BJ (cell line): ENCODE results near the gene CD300LB. TPM values are rescaled to one million over a fixed set of nuclear protein-coding genes. Genes with fewer than 3 reads are reported as not detected.
A peak's percentile ranks its signal among the peaks of the same experiment; 100 is the strongest.

Experiments
- CTCF ChIA-PET: fragments of 350-600 bp; formaldehyde crosslinking; extraction: SDS; loops from one replicate; lab custom pipeline; 2021; ENCODE audit warnings: antibody characterized with exemption, inconsistent platforms; lab: Yijun Ruan, JAX
- POLR2A ChIA-PET: fragments of 300-600 bp; sonication (Branson Sonifier 250); formaldehyde crosslinking; extraction: SDS; loops from one replicate; lab custom pipeline; 2021; ENCODE audit warnings: antibody characterized with exemption; lab: Charles Lee
- DNase-seq: peaks from one replicate; pipeline ENCODE4 v3.0.0-alpha.2; 2011; ENCODE audit warnings: low read depth
- H3K27me3 ChIP-seq: 2 replicates; pipeline ENCODE4 v1.6.0; 2011; ENCODE audit warnings: low read length; ENCODE audit not compliant: control insufficient read depth, insufficient read depth
- H3K36me3 ChIP-seq: 2 replicates; pipeline ENCODE4 v1.5.1; 2011; ENCODE audit warnings: low read length; ENCODE audit not compliant: control insufficient read depth, insufficient read depth
- H3K4me3 ChIP-seq: 2 replicates; pipeline ENCODE4 v1.5.1; 2011; ENCODE audit warnings: low read depth, mild to moderate bottlenecking, control low read depth, low read length
- polyA plus RNA-seq: library from polyadenylated mRNA; depleted of rRNA; stranded (reverse); fragments of >200 nt; gene quantifications from 2 replicates; pipeline ENCODE4 v1.2.3, GENCODE V29; 2011
- TF ChIP-seq, protein P1 (sequence below): IDR thresholded peaks from 2 replicates; pipeline ENCODE4 v1.5.1; 2011; ENCODE audit warnings: low read depth, mild to moderate bottlenecking, control low read depth, inconsistent platforms, low read length, moderate library complexity; ENCODE audit not compliant: insufficient read depth

Gene CD300LB
- polyA plus RNA-seq, 1 experiment: not detected

DNA sequence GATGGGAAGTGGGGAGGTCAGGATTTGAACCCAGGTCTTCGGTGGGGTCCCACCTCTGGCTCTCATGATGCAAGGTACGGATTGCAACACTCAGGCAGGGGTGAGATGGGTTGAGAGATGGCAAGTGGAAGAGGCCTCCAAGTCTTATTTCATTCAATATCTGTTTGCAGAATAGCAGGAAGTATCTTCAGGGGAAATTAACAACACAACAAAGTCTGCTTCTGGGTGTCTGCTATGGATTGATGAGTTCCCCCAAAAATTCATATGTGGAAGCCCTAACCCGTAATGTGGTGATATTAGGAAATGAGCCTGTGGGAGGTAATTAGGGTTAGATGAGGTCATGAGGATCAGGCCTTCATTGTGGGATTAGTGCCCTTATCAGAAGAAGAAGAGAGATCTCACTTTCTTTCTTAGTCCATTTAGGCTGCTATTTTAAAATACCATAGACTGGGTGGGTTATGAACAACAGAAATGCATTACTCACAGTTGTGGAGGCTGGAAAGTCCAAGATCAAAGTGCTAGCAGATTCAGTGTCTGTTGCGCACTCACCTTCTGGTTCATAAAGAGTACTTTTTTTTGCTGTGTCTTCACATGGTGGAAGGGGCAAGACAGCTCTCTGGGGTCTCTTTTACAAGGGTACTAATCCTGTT is 40.5 kb upstream of the CD300LB start:
- Histone ChIP-seq H3K36me3 (no peaks in the 10 kb centered on the region), H3K27me3 (no peaks in the 10 kb centered on the region), H3K4me3 (no peak overlapping the region)
- CTCF ChIA-PET: no interaction called here
- DNase-seq: no peak
- TF ChIP-seq, protein P1, sequence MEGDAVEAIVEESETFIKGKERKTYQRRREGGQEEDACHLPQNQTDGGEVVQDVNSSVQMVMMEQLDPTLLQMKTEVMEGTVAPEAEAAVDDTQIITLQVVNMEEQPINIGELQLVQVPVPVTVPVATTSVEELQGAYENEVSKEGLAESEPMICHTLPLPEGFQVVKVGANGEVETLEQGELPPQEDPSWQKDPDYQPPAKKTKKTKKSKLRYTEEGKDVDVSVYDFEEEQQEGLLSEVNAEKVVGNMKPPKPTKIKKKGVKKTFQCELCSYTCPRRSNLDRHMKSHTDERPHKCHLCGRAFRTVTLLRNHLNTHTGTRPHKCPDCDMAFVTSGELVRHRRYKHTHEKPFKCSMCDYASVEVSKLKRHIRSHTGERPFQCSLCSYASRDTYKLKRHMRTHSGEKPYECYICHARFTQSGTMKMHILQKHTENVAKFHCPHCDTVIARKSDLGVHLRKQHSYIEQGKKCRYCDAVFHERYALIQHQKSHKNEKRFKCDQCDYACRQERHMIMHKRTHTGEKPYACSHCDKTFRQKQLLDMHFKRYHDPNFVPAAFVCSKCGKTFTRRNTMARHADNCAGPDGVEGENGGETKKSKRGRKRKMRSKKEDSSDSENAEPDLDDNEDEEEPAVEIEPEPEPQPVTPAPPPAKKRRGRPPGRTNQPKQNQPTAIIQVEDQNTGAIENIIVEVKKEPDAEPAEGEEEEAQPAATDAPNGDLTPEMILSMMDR: no peak
- POLR2A ChIA-PET: no interaction called here

DNA sequence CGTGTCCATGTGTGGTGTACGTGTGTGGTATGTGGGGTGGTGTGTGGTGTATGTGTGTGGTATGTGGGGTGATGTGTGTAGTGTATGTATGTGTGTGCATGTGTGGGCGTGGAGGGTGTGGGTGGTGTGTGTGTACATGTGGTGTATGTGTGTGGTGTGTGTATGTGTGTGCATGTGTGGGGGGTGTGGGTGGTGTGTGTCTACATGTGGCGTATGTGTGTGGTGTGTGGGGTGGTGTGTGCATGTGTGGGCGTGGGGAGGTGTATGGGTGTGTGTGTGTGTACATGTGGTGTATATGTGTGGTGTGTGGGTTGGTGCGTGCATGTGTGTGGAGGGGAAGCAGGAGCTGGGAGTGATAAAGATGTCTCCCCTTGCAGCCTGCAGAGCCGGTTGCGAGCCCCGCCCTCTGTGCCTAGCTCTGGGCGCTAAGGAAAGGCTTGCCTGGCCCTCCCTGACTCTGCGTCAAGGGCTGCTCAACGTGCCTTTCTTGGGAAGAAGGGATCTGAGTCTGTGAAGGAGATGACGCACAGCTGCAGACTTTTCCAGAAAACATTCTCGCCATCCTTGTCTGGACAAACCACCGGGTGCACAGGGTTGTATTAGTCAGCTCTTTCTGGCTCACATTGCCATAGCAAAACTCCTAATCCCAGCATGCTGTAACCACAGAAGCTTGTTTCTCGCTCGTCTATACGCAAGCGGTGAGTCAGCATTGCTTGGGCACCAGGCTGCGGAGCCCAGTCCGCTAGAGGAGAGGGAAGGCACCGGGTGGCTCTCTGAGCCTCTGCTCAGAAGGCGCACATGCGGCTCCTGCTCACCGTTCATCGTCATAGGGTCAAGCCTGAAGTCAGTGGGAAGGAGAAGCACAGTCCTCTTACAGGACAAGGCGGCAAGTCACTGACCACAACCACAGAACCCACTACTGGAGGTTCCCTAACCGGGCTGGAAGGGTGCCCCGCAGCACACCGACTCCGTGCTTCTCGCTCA is 38.0 kb upstream of the CD300LB start:
- POLR2A ChIA-PET: no interaction called here
- TF ChIP-seq, protein P1: no peak
- CTCF ChIA-PET: no interaction called here

DNA sequence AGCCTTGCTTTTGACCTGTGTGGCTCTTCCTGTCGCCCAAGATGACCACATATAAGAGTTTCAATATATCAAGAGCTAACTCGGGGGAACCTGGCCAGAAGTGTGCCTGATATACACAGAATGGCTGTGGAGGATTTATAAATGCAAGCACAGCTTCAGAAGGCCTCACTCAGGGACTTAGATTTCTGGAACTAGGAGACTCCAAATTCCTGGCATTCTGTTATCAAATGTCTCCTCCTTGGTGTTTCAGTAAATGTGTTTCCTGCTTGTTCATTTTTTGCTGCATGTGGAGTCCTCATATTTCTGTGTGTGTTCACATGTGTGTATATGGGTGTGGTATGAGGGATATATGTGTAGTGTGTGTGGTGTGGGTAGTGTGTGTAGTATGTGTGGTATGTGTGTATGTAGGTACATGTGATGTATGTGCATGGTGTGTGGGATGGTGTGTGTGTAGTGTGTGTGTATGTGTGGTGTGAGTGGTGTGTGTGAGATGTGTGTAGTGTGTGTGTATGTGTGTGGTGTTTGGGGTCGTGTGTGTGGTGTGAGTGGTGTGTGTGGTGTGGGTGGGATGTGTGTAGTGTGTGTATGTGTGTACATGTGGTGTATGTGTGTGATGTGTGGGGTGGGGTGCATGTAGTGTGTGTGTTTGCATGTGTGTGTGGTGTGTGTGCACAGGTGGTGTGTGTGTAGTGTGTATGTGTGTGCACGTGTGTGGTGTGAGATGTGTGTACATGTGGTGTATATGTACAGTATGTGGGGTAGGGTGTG is 37.0 kb upstream of the CD300LB start:
- ChIA-PET POLR2A (no interaction called here), CTCF (no interaction called here)
- Histone ChIP-seq H3K36me3 (no peaks in the 10 kb centered on the region), H3K4me3 (no peak overlapping the region), H3K27me3 (no peaks in the 10 kb centered on the region)
- no peak for DNase-seq
- TF ChIP-seq, protein P1: no peak

More for the DNA sequence above, 38.0 kb upstream of the CD300LB start:
- H3K36me3 ChIP-seq: no peaks in the 10 kb centered on the region
- H3K4me3 ChIP-seq: no peak overlapping the region
- H3K27me3 ChIP-seq: no peaks in the 10 kb centered on the region
- peak; percentile 35 for DNase-seq

DNA sequence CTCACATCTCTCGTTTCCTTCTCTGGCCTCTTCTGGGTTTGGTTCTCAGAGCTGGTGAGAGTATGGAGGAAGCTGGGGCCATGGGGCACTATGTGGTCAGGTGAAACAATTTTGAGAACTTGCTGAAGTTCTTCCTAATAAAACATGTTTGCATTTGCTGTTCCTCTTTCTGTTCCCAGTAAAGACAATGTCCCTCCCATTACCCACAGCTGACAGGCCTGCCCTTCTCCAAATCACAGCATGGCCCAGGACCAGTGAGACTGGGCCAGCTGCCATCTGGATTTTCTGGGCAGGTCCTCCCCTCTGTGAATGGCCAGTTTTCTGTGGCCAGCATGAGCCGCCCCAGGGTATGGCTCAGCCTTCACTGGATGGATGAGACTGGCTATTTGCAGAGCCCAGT is 36.1 kb upstream of the CD300LB start, which contains the start of gene CD300H:
CD300H (minus strand) TSS at position 113 of the 400 bp plus-strand sequence.
- TF ChIP-seq, protein P1: no peak
- DNase-seq: no peak
- Histone ChIP-seq H3K36me3 (no peaks in the 10 kb centered on the region), H3K27me3 (no peaks in the 10 kb centered on the region), H3K4me3 (no peak within 1 kb of the TSS)
- POLR2A ChIA-PET: no interaction called here
- CTCF ChIA-PET: no interaction called here
